GM19372 (cell line): ENCODE data around the gene ERC1.

Experiments used
- ATAC-seq: cut with Tn5 transposase; IDR thresholded peaks from one replicate; pipeline ENCODE4 v1.9.1; 2021; ENCODE audit warnings: mild to moderate bottlenecking, low read depth, moderate library complexity; ENCODE audit not compliant: unreplicated experiment

ERC1 gene

GRCh38 chr12:1421091-1421846, 430.2 kb downstream of the ERC1 start:
- ATAC-seq = no peak

DNA sequence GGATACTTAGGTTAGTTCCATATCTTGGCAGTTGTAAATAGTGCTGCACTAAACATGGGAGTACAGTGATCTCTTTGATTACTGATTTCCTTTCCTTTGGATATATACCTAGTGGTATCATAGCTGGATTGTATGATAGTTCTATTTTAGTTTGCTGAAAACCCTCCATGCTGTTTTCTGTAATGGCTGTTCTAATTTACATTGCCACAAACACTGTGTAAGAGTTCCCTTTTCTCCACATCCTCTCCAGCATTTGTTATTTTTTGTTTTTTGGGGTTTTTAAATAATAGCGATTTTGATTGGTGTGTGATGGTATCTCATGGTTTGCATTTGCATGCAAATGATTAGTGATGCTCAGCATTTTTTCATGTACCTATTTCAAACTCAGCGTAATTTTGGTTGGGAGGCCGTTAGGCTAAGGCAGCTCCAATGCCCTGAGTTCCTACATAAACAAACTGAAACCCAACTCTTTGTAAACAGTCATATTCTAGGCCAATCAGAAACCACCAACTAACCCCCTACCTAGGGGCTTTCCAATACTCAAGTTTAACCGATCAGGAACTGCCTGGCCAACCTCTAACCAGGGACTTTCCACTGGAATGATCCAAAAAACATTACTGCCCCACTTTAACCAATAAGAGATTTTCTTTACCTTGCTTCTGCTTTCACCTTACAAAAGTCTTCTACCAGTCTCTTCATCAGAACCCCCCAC, 431.7 kb downstream of the ERC1 start:
- ATAC-seq = no peak

GRCh38 chr12:1424674-1425395, 433.8 kb downstream of the ERC1 start:
- ATAC-seq = no peak

GRCh38 chr12:1425396-1425729, 434.3 kb downstream of the ERC1 start:
- ATAC-seq = no peak

DNA sequence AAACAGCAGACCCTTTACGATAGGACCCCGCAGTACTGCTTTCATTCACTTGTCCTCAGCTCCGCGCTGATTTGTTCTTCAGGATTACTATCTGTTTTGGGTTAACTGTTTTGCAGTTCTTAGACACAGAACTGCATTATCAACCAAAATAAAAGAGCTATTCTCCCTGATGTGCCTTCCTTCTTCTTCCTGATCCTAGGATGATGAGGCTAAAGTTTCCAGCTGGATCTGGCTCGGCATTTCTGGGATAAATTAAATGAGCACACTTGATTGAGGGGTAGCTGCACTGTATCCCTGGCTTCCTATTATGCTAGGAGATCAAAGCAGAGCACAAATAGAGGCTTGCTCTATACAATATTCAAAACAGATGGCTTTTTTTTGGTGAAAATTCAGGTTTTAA, 437.6 kb downstream of the ERC1 start:
- no peak for ATAC-seq

DNA sequence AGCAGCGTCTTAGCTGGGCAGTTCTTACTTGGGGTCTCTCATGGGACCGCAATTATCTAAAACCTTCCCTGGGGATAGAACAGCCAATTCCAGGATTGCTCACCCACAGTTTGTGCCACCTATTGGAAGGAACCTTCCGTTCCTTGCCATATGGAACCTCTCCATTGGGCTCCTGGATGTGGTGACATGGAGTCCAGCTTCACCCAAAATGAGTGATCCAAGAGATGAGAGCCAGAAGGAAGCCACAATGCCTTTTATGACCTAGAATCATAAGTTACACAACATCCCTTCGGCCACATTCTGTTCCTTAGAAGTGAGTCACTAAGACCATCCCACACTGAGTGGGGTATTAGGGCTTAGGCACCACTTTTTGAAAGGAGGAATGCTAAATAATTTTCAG, 439.0 kb downstream of the ERC1 start:
- no peak for ATAC-seq

DNA sequence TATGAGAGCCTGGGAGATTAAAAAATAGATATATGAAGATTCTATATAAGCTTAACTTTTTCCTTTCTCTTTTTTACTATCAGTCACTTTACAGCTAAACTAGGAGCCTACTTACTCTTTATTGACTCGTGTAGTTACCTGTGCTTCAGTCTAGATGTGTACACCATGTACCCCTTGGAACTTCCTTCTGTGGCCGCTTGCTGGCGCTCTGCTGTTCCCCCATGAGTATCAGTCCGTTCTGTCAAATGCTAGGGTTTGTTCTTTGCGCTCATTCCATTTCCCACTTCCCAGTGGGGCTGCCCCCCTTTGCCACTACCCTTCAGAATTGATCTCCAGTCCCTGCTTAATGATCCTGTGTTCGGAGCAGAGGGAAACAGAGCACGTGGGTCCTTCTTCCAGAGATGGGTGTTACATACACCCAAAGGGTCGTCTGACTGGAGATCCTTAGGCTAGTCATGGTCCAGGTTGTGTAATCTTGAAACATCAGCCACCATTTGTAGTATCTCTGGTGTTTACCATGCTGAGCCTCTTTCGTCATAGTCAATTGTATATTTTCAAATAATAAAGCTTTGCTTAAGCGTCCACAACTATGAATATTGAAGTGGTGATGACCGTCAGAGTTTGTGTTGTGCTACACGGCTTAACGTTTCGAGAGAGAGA, 443.4 kb downstream of the ERC1 start:
- ATAC-seq = no peak

GRCh38 chr12:1435044-1435443, 444.0 kb downstream of the ERC1 start:
- ATAC-seq = no peak

DNA sequence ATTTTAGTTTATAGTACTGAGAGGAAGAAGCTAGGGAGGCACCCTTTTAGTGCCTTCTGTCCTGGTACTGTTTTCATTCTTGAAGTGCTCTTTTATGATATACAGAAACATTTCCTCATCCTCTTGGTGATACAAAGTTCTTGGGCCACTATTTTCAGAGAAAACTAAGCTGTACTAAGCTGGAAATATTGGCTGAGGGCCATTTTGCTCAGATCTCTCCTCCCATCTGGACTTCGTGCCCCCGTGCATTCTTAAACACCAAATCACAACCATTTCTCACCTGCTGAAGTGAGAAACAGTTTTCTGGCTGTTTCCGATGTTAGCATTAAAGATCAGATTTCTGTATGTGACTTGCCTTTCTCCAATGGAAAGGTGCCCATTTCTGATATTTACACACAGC, 444.4 kb downstream of the ERC1 start:
- ATAC-seq = no peak

DNA sequence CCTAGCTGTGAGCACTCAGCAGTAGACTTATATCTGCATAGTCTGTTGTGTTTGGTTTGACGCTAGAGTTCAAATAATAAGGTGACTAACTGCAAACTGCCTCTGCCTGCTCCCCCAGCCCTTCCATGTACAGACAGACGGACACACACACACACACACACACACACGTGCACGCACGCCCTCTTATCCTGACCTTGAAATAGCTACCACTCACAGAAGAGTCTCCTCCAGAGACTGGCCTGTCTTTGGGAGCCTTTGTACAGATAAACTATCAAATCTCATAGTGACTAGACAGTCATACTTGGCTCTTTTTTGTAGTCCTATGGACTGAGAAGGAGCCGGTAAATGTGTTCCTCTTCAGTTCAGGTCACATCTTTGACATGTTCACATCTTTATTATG, 445.0 kb downstream of the ERC1 start:
- no peak for ATAC-seq

DNA sequence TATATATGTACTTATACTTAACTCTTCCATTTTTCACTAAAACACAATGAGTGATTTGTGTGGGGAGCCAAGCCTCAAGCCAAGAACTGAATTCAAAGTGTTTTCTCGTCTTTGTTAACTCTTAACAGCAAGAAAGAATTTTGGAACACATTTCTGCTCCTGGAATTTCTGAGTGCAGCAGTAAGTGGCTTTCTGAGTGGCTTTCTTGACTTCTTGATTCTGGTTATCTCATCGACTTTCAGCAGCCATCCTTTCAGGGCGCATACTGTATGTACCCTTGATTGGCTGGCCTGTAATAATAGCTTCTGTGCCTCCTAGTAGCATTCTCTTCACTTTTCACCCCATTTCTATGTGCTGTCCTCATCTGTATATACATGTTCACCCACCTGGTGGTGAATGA, 446.0 kb downstream of the ERC1 start:
- no peak for ATAC-seq

- ATAC-seq = no peak
Measured at GRCh38 chr12:1439201-1439600, 448.2 kb downstream of the ERC1 start.

DNA sequence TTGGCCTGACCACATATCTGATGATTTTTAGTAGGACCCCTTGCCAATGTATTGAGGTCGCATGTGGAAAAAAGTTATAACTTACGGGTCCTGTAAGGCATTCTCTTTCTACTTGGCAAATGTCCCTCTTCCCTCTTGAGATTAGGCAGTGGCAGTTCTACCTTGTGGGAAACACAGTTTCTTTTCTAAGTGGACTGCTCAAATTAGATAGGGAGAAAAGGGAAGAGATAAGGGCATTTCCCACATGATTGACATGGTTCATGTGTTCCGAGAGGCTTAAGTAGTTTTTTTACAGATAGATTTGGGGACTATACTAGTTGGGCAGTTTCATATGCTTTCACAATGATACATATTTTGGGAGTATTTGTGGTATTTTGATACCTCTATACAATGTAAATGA, 448.7 kb downstream of the ERC1 start:
- ATAC-seq = no peak

GRCh38 chr12:1443421-1444141, 452.6 kb downstream of the ERC1 start:
- ATAC-seq = no peak

- no peak for ATAC-seq
Measured at GRCh38 chr12:1444142-1444516, 453.1 kb downstream of the ERC1 start.

- no peak for ATAC-seq
Measured at GRCh38 chr12:1445807-1446206, 454.8 kb downstream of the ERC1 start.

- no peak for ATAC-seq
Measured at GRCh38 chr12:1448336-1448735, 457.3 kb downstream of the ERC1 start.

DNA sequence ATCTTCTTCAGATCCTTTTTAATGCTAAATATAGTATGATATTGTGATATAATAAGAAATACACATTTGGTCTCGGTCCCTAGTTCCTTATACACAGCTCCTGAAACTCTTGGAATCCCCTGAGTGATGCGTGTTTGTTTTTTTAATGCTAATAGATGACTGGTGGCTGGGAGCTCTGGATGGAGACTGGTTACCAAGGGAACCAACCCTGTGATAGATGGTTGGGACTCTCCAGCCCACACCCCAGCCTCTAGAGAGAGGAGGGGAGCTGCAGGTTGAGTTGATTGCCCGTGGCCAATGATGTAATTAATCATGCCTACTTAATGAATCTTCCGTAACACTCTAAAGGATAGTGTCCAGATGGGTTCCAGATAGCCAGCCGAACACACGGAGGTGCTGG, 462.8 kb downstream of the ERC1 start:
- ATAC-seq = no peak

GRCh38 chr12:1456885-1457284, 465.9 kb downstream of the ERC1 start:
- ATAC-seq = no peak

DNA sequence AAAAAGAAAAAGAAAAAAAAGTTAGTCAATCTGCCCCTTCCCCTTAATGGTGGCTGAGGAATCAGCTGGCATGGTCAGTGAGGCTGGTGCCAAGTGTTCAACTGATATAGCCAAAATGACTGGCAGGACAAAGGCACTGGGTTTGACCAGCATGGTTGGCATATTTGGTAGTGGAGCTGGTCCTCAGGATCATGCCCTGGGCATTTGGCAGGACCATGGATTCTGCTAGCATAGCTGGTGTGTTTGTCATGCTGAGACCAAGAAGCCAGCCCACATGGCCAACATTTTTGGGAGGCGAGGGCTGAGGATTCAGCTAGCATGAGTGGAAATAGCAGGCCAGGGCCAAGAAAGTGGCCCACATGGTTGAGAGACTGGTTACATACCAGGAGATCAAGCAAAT, 466.9 kb downstream of the ERC1 start:
- no peak for ATAC-seq

- no peak for ATAC-seq
Measured at GRCh38 chr12:1459339-1459738, 468.3 kb downstream of the ERC1 start.
